H1 (cell line): ENCODE measurements around the gene KCNC1. TPM values are rescaled to one million over a fixed set of nuclear protein-coding genes. Genes with fewer than 3 reads are reported as not detected.

Experiments
- CTCF ChIA-PET: fragments of 300-600 bp; sonication (Branson Sonifier 250); formaldehyde crosslinking; loops from one replicate; lab custom pipeline; 2021; ENCODE audit not compliant: partially characterized antibody; lab: Charles Lee
- POLR2A ChIA-PET: fragments of 300-600 bp; sonication (Branson Sonifier 250); formaldehyde crosslinking; loops from one replicate; lab custom pipeline; 2021; ENCODE audit warnings: inconsistent platforms; ENCODE audit not compliant: partially characterized antibody; lab: Charles Lee
- DNase-seq, 2 experiments: peaks; one replicate each; pipeline versions ENCODE4 v3.0.0 to v3.0.0-alpha.2; 2010 to 2022; ENCODE audit warnings: low spot score in 2 of 2, low read depth in 1 of 2, mixed read lengths in 1 of 2
- FAIRE-seq: peaks from 2 replicates; lab custom pipeline; 2011; peaks lifted over from hg19 to GRCh38; lab: Jason Lieb, UNC
- H2AFZ ChIP-seq: 2 replicates; pipeline ENCODE4 v1.8.1; 2012; ENCODE audit warnings: low read length, inconsistent platforms
- H2AK5ac ChIP-seq: 2 replicates; pipeline ENCODE4 v1.6.1; 2013; ENCODE audit warnings: low read depth, low read length
- H2BK120ac ChIP-seq: replicated peaks from 2 replicates; pipeline ENCODE3; 2013; ENCODE audit warnings: low read depth, low read length, inconsistent platforms
- H2BK12ac ChIP-seq: 2 replicates; pipeline ENCODE4 v1.6.1; 2013; ENCODE audit warnings: low read depth, low read length
- H2BK15ac ChIP-seq: 2 replicates; pipeline ENCODE4 v1.6.1; 2013; ENCODE audit warnings: low read length
- H2BK20ac ChIP-seq: 2 replicates; pipeline ENCODE4 v1.6.1; 2013; ENCODE audit warnings: low read length
- H2BK5ac ChIP-seq: 2 replicates; pipeline ENCODE4 v1.6.1; 2013; ENCODE audit warnings: low read depth, low read length
- H3K14ac ChIP-seq: 2 replicates; pipeline ENCODE4 v1.6.1; 2013; ENCODE audit warnings: inconsistent platforms; ENCODE audit not compliant: insufficient read length
- H3K18ac ChIP-seq: 2 replicates; pipeline ENCODE4 v1.6.1; 2013; ENCODE audit warnings: low read length; ENCODE audit errors: extremely low read depth
- H3K23ac ChIP-seq: 2 replicates; pipeline ENCODE4 v1.6.1; 2013; ENCODE audit warnings: inconsistent platforms; ENCODE audit not compliant: insufficient read length
- H3K23me2 ChIP-seq: 2 replicates; pipeline ENCODE4 v1.6.1; 2013; ENCODE audit warnings: low read depth, low read length
- H3K27ac ChIP-seq: 2 replicates; pipeline ENCODE4 v1.6.1; 2011; ENCODE audit warnings: low read depth, low read length, inconsistent platforms
- H3K27me3 ChIP-seq, 4 experiments: replicated peaks in 1 of 4; 1 replicate in 1 of 4; 2 replicates in 3 of 4; pipeline versions ENCODE4 v1.6.1 to v1.8.1; 2011 to 2013; ENCODE audit warnings: low read length in 3 of 4, mild to moderate bottlenecking in 3 of 4, inconsistent platforms in 2 of 4, mixed read lengths in 2 of 4, moderate library complexity in 1 of 4; ENCODE audit not compliant: control insufficient read depth in 3 of 4, insufficient read depth in 3 of 4; ENCODE audit errors: extremely low read depth in 1 of 4
- H3K36me3 ChIP-seq, 4 experiments: 2 replicates each; pipeline versions ENCODE4 v1.6.1 to v1.8.1; 2011 to 2013; ENCODE audit warnings: mild to moderate bottlenecking in 4 of 4, low read length in 3 of 4, moderate library complexity in 2 of 4, control low read depth in 1 of 4, inconsistent platforms in 1 of 4; ENCODE audit not compliant: insufficient read depth in 4 of 4, control insufficient read depth in 2 of 4
- H3K4ac ChIP-seq: replicated peaks from 2 replicates; pipeline ENCODE3; 2013; ENCODE audit warnings: low read length, low read depth, mixed read lengths, inconsistent platforms; ENCODE audit not compliant: insufficient read length
- H3K4me1 ChIP-seq, 4 experiments: replicated peaks in 1 of 4; 1 replicate in 1 of 4; 2 replicates in 3 of 4; pipeline versions ENCODE4 v1.6.1 to v1.8.1; 2011 to 2013; ENCODE audit warnings: low read length in 3 of 4, inconsistent platforms in 2 of 4, mixed read lengths in 1 of 4; ENCODE audit not compliant: insufficient read depth in 4 of 4, control insufficient read depth in 3 of 4
- H3K4me2 ChIP-seq, 2 experiments: 2 replicates each; pipeline versions ENCODE4 v1.6.1 to v1.8.1; 2011 to 2013; ENCODE audit warnings: low read depth in 2 of 2, low read length in 2 of 2, control low read depth in 1 of 2, inconsistent platforms in 1 of 2, mild to moderate bottlenecking in 1 of 2; ENCODE audit not compliant: insufficient read depth in 1 of 2
- H3K4me3 ChIP-seq, 4 experiments: fragments of 200-600, 300-600 bp in 1 of 4; sonication (generic), shearing (Covaris generic), sonication (Bioruptor Twin) in 1 of 4; 2 replicates each; pipeline versions ENCODE4 v1.5.1 to v1.8.1; 2011 to 2016; ENCODE audit warnings: low read length in 4 of 4, low read depth in 3 of 4, control low read depth in 2 of 4, inconsistent platforms in 2 of 4, mild to moderate bottlenecking in 2 of 4, mixed read lengths in 1 of 4, moderate library complexity in 1 of 4; ENCODE audit not compliant: insufficient read depth in 2 of 4; ENCODE audit errors: extremely low read depth in 1 of 4
- H3K56ac ChIP-seq: replicated peaks from 2 replicates; pipeline ENCODE3; 2013; ENCODE audit warnings: low read depth, mild to moderate bottlenecking, mixed read lengths, low read length, inconsistent platforms; ENCODE audit not compliant: insufficient read length
- H3K79me1 ChIP-seq: 2 replicates; pipeline ENCODE4 v1.6.1; 2013; ENCODE audit warnings: low read depth, low read length, control low read depth
- H3K79me2 ChIP-seq, 2 experiments: 2 replicates each; pipeline versions ENCODE4 v1.6.1 to v1.8.1; 2012 to 2013; ENCODE audit warnings: low read length in 2 of 2, mild to moderate bottlenecking in 2 of 2, inconsistent platforms in 1 of 2; ENCODE audit not compliant: insufficient read depth in 2 of 2, control insufficient read depth in 1 of 2
- H3K9ac ChIP-seq, 4 experiments: replicated peaks in 1 of 4; 1 replicate in 1 of 4; 2 replicates in 3 of 4; pipeline versions ENCODE4 v1.6.1 to v1.8.1; 2011 to 2013; ENCODE audit warnings: low read depth in 3 of 4, low read length in 3 of 4, control low read depth in 2 of 4, mild to moderate bottlenecking in 2 of 4, moderate library complexity in 2 of 4, inconsistent platforms in 1 of 4; ENCODE audit errors: extremely low read depth in 1 of 4
- H3K9me3 ChIP-seq, 2 experiments: 2 replicates each; pipeline versions ENCODE4 v1.6.1 to v1.8.1; 2012 to 2013; ENCODE audit warnings: mild to moderate bottlenecking in 2 of 2, moderate library complexity in 2 of 2, control low read depth in 1 of 2, inconsistent platforms in 1 of 2, low read depth in 1 of 2, low read length in 1 of 2, mixed read lengths in 1 of 2; ENCODE audit not compliant: insufficient read depth in 2 of 2
- H4K20me1 ChIP-seq, 2 experiments: replicated peaks in 1 of 2; 2 replicates each; pipeline versions ENCODE3 to v1.8.1; 2011 to 2013; ENCODE audit warnings: inconsistent platforms in 2 of 2, low read length in 2 of 2, mild to moderate bottlenecking in 1 of 2; ENCODE audit not compliant: insufficient read depth in 2 of 2, control insufficient read depth in 1 of 2
- H4K5ac ChIP-seq: 2 replicates; pipeline ENCODE4 v1.6.1; 2013; ENCODE audit warnings: low read length, low read depth, mixed read lengths, inconsistent platforms; ENCODE audit not compliant: insufficient read length
- H4K8ac ChIP-seq: 2 replicates; pipeline ENCODE4 v1.8.0; 2013; ENCODE audit warnings: mild to moderate bottlenecking, moderate library complexity, low read length, inconsistent platforms; ENCODE audit not compliant: insufficient read depth; ENCODE audit errors: extremely low read depth
- H4K91ac ChIP-seq: replicated peaks from 2 replicates; pipeline ENCODE3; 2013; ENCODE audit warnings: low read length, mixed read lengths, inconsistent platforms; ENCODE audit not compliant: insufficient read length
- ATF2 ChIP-seq: IDR thresholded peaks from 2 replicates; pipeline ENCODE4 v1.6.1; 2012; ENCODE audit warnings: low read length, inconsistent platforms
- CREB1 ChIP-seq: IDR thresholded peaks from 2 replicates; pipeline ENCODE4 v1.6.1; 2012; ENCODE audit warnings: inconsistent platforms
- CTBP2 ChIP-seq: IDR thresholded peaks from 2 replicates; pipeline ENCODE4 v1.7.0; 2011; ENCODE audit warnings: borderline replicate concordance, mild to moderate bottlenecking, moderate library complexity, mixed read lengths, low read length; ENCODE audit not compliant: insufficient read depth, insufficient read length
- EZH2 ChIP-seq: fragments of 200-600 bp; sonication (generic); IDR thresholded peaks from 2 replicates; pipeline ENCODE4 v1.7.1; 2012; ENCODE audit warnings: low read depth, mild to moderate bottlenecking, moderate library complexity, low read length, inconsistent platforms; ENCODE audit not compliant: severe bottlenecking
- GABPA ChIP-seq: IDR thresholded peaks from 2 replicates; pipeline ENCODE4 v1.6.1; 2011; ENCODE audit warnings: mild to moderate bottlenecking, low read length, moderate library complexity, borderline replicate concordance; ENCODE audit not compliant: insufficient read depth
- POLR2AphosphoS5 ChIP-seq: IDR thresholded peaks from 2 replicates; pipeline ENCODE4 v1.6.1; 2011; ENCODE audit warnings: low read depth, low read length
- RAD21 ChIP-seq, 2 experiments: IDR thresholded peaks in 1 of 2; conservative IDR thresholded peaks in 1 of 2; 2 replicates each; pipeline ENCODE4 v1.6.1; 2011; ENCODE audit warnings: low read depth in 2 of 2, low read length in 2 of 2, improper control_type of control experiment in 1 of 2, inconsistent platforms in 1 of 2, mild to moderate bottlenecking in 1 of 2, moderate library complexity in 1 of 2
- SP2 ChIP-seq: IDR thresholded peaks from 2 replicates; pipeline ENCODE4 v1.6.1; 2012; ENCODE audit warnings: mild to moderate bottlenecking, low read length, inconsistent platforms
- WGBS, 2 experiments: shearing (Covaris generic) in 1 of 2; methylation state at CpG; one replicate each; pipeline versions ENCODE4 v1.1.6 to v1.1.7; 2013 to 2015; ENCODE audit warnings: low lambda C conversion rate in 2 of 2, mixed read lengths in 2 of 2, inconsistent platforms in 1 of 2, low coverage in 1 of 2, missing lambda C conversion rate in 1 of 2; ENCODE audit not compliant: insufficient replicate concordance in 2 of 2, insufficient coverage in 1 of 2, insufficient read length in 1 of 2; ENCODE audit errors: extremely low coverage in 1 of 2, missing lambda C conversion rate in 1 of 2; 5-methylcytosine and 5-hydroxymethylcytosine counted together
- polyA plus RNA-seq, 7 experiments: library from polyadenylated mRNA; depleted of rRNA in 3 of 7; stranded (reverse) in 5 of 7; unstranded in 2 of 7; fragments of >200 nt in 5 of 7; fragments of 200-250 nt in 2 of 7; gene quantifications; 1 replicate in 5 of 7; 2 replicates in 1 of 7; 4 replicates in 1 of 7; pipeline versions ENCODE4 v1.2.1 to v1.2.3, GENCODE V29; 2011 to 2013; ENCODE audit warnings: missing spikeins in 2 of 7, mixed read lengths in 2 of 7
- total RNA-seq: library from RNA; stranded (reverse); fragmentation: NEBNext Ultra II Directional; extraction: Animal tissue kit (Norgen Biotek cat#: 25700); gene quantifications from 2 replicates; pipeline ENCODE4 v1.2.1, GENCODE V29; 2021

The KCNC1 gene
- total and polyA plus RNA-seq, 2 of the 8 experiments (the other 6 are each of a cell fraction or from before 2014, with no cell fraction given) = 0.11 to 0.26 TPM

- peak in 1 of 2 experiments; percentile 68 for DNase-seq
- Histone ChIP-seq H2AK5ac (no peak within 1 kb of the TSS), H3K18ac (no peak within 1 kb of the TSS; the same call in 1 of the 2 replicates), H3K4me3 (peak within 1 kb of the TSS; percentile 28 to 56 (median 48); a peak in 7 of 8 replicates), H2AFZ (peak within 1 kb of the TSS; percentile 22), H2BK5ac (no peak within 1 kb of the TSS), H3K27ac (no peak within 1 kb of the TSS), H2BK20ac (no peak within 1 kb of the TSS), H3K4ac (no peak within 1 kb of the TSS), H4K20me1 (peaks cover 8 to 9% of the 10 kb centered on the region in 2 experiments), H3K4me1 (peaks cover 0 to 31% (median 14%) of the 10 kb centered on the region in 4 experiments; a peak in 6 of 7 replicates), H3K23me2 (peaks cover 9% of the 10 kb centered on the region), H2BK120ac (no peak within 1 kb of the TSS), H3K23ac (no peak within 1 kb of the TSS), H2BK15ac (no peak within 1 kb of the TSS), H2BK12ac (0 out of 2 replicates have a peak within 1 kb of the TSS, but pooled peaks have one; percentile 17), H4K5ac (no peak within 1 kb of the TSS), H3K79me2 (no peaks in the 10 kb centered on the region), H3K9me3 (peaks cover 0 to 5% of the 10 kb centered on the region in 2 experiments; a peak in 1 of 4 replicates), H3K4me2 (peak within 1 kb of the TSS; percentile 81 to 98), H3K14ac (no peak within 1 kb of the TSS), H3K27me3 (peaks cover 57 to 86% (median 76%) of the 10 kb centered on the region in 4 experiments), H3K79me1 (no peaks in the 10 kb centered on the region), H3K36me3 (no peaks in the 10 kb centered on the region; a peak in 1 of 8 replicates), H3K56ac (no peak within 1 kb of the TSS), H3K9ac (no peak within 1 kb of the TSS), H4K91ac (no peak within 1 kb of the TSS), H4K8ac (peak within 1 kb of the TSS; percentile 8; the same call in 1 of the 2 replicates)
- CTCF ChIA-PET = interaction anchor here (0.7 to 15.7 kb wide), 31 partner anchors 11 to 365 kb away, joined by 3 to 290 read pairs (median 4); partner anchors contain the start of gene KCNC1
- POLR2A ChIA-PET = interaction anchor here (1.2 to 1.5 kb wide), 2 partner anchors 16 to 120 kb away, joined by 3 to 5 read pairs; partner anchors contain the start of gene KCNC1
- no peak for FAIRE-seq
- 6% methylated on average over 32 of the region's 68 CpGs; no CpG with 5 or more reads in 1 of the 2 experiments for WGBS, 2 experiments
- TF ChIP-seq RAD21 (IDR thresholded peaks at IDR 0.05 in 1 of 2, conservative IDR thresholded peaks at IDR 0.05 in 1 of 2; ENCODE audit: low read depth in 2 of 2, low read length in 2 of 2) (no peak), EZH2 (peak; percentile 71), POLR2AphosphoS5 (no peak), CTBP2 (no peak), ATF2 (no peak), SP2 (no peak), GABPA (no peak), CREB1 (no peak)
Measured at GRCh38 chr11:17719028-17719937, 15.3 kb upstream of the KCNC1 start, which contains the start of gene MYOD1. MYOD1 (plus strand) TSS chr11:17719571; CDS start chr11:17719783, 212 bp downstream.
